Natural killer cell (primary cell): ENCODE results near the gene ANTKMT. TPM values are rescaled to one million over a fixed set of nuclear protein-coding genes. Genes with fewer than 3 reads are reported as not detected.

Experiments
- ATAC-seq, 3 donors: fragments of 150-1000 bp in 2 of 3; fragments of 200-7000 bp in 1 of 3; cut with Tn5 transposase; 1 replicate in 1 of 3; 2 replicates in 2 of 3; pipeline ENCODE4 v1.10.0; 2021; ENCODE audit warnings: mild to moderate bottlenecking in 2 of 3, moderate library complexity in 2 of 3
- DNase-seq, 2 donors: peaks; one replicate each; pipeline versions ENCODE4 v3.0.0 to v3.0.0-alpha.2; 2013 to 2021; ENCODE audit warnings: mixed read lengths in 1 of 2
- H3K27ac ChIP-seq: one replicate; pipeline ENCODE4 v1.5.1; 2013; ENCODE audit warnings: mild to moderate bottlenecking, low read length
- H3K27me3 ChIP-seq: one replicate; pipeline ENCODE4 v1.6.1; 2013; ENCODE audit warnings: low read length; ENCODE audit not compliant: control insufficient read depth, insufficient read depth
- H3K36me3 ChIP-seq: one replicate; pipeline ENCODE4 v1.6.1; 2013; ENCODE audit warnings: low read length; ENCODE audit not compliant: control insufficient read depth, insufficient read depth
- H3K4me1 ChIP-seq: one replicate; pipeline ENCODE4 v1.6.1; 2013; ENCODE audit warnings: low read length; ENCODE audit not compliant: control insufficient read depth, insufficient read depth
- H3K4me3 ChIP-seq: one replicate; pipeline ENCODE4 v1.5.1; 2013; ENCODE audit warnings: low read length
- H3K9me3 ChIP-seq: one replicate; pipeline ENCODE4 v1.6.1; 2013; ENCODE audit warnings: low read length; ENCODE audit not compliant: control insufficient read depth, insufficient read depth
- H3K27ac Mint-ChIP-seq, 2 donors: one replicate each; pipeline ENCODE4 v1.8.0; 2022; ENCODE audit warnings: mild to moderate bottlenecking in 2 of 2, mixed read lengths in 2 of 2, moderate library complexity in 1 of 2
- H3K27me3 Mint-ChIP-seq, 2 donors: one replicate each; pipeline ENCODE4 v1.8.0; 2022; ENCODE audit warnings: low read depth in 2 of 2, mixed read lengths in 2 of 2
- H3K36me3 Mint-ChIP-seq: one replicate; pipeline ENCODE4 v1.8.0; 2022; ENCODE audit warnings: mixed read lengths
- H3K4me1 Mint-ChIP-seq, 2 donors: one replicate each; pipeline ENCODE4 v1.8.0; 2022; ENCODE audit warnings: mixed read lengths in 2 of 2
- H3K4me3 Mint-ChIP-seq: one replicate; pipeline ENCODE4 v1.8.0; 2022; ENCODE audit warnings: mild to moderate bottlenecking, moderate library complexity, mixed read lengths
- H3K9me3 Mint-ChIP-seq, 2 donors: one replicate each; pipeline ENCODE4 v1.8.0; 2022; ENCODE audit warnings: mixed read lengths in 2 of 2
- CTCF ChIP-seq: fragments of 200-600 bp; IDR thresholded peaks from one replicate; pipeline ENCODE4 v1.8.0; 2022; ENCODE audit warnings: antibody characterized with exemption
- WGBS: methylation state at CpG from one replicate; pipeline ENCODE4 v1.1.7; 2013; ENCODE audit warnings: missing lambda C conversion rate; ENCODE audit not compliant: insufficient coverage; 5-methylcytosine and 5-hydroxymethylcytosine counted together
- intact Hi-C: fragments of 100-400 bp; cut with micrococcal nuclease; formaldehyde crosslinking; loops from one replicate; pipeline ENCODE4 v1.14.2; 2022
- total RNA-seq, 4 donors: library from RNA; stranded (reverse); fragments of 120-200 nt in 1 of 4; gene quantifications; one replicate each; pipeline versions ENCODE4 v1.2.3 to v1.2.4, GENCODE V29; 2013 to 2022

Gene ANTKMT
- total RNA-seq, 3 donors from 2014 or later (not counting 1 experiment from before 2014, with no cell fraction given), result 33.7 to 39.0 (median 37.7) TPM

- ATAC-seq (no peak), DNase-seq (no peak)
- no peaks in the 10 kb centered on the region for H3K36me3 ChIP-seq
- no peak for TF ChIP-seq CTCF
- H3K9me3 ChIP-seq, result no peaks in the 10 kb centered on the region
- Mint-ChIP-seq H3K36me3 (no peaks in the 10 kb centered on the region), H3K27ac (no peak overlapping the region), H3K27me3 (peaks cover 18 to 22% of the 10 kb centered on the region in 2 donors), H3K4me3 (no peak overlapping the region), H3K9me3 (no peaks in the 10 kb centered on the region), H3K4me1 (no peaks in the 10 kb centered on the region)
- no peak overlapping the region for H3K27ac ChIP-seq
- intact Hi-C loops, result no loop called here
- H3K4me3 ChIP-seq, result no peak overlapping the region
- 50% methylated on average over 14 of the region's 14 CpGs for WGBS
- peaks cover 6% of the 10 kb centered on the region for H3K4me1 ChIP-seq
- peaks cover 45% of the 10 kb centered on the region for H3K27me3 ChIP-seq
Measured at GRCh38 chr16:707062-707538, 13.8 kb upstream of the ANTKMT start.

GRCh38 chr16:708019-708418, 12.9 kb upstream of the ANTKMT start:
- no peaks in the 10 kb centered on the region for H3K36me3 ChIP-seq
- peaks cover 39% of the 10 kb centered on the region for H3K27me3 ChIP-seq
- Mint-ChIP-seq H3K27ac (no peak overlapping the region), H3K27me3 (peaks cover 9 to 14% of the 10 kb centered on the region in 2 donors), H3K4me1 (no peaks in the 10 kb centered on the region), H3K36me3 (no peaks in the 10 kb centered on the region), H3K9me3 (no peaks in the 10 kb centered on the region), H3K4me3 (no peak overlapping the region)
- WGBS, result 64% methylated on average over 3 of the region's 3 CpGs
- H3K9me3 ChIP-seq, result no peaks in the 10 kb centered on the region
- H3K27ac ChIP-seq, result no peak overlapping the region
- peaks cover 6% of the 10 kb centered on the region for H3K4me1 ChIP-seq
- ATAC-seq, result no peak
- no peak for DNase-seq
- no peak for TF ChIP-seq CTCF
- intact Hi-C loops, result no loop called here
- H3K4me3 ChIP-seq, result no peak overlapping the region

- no peaks in the 10 kb centered on the region for H3K36me3 ChIP-seq
- 91% methylated on average over 3 of the region's 4 CpGs for WGBS
- no peak for DNase-seq
- Mint-ChIP-seq H3K4me3 (no peak overlapping the region), H3K27ac (no peak overlapping the region), H3K27me3 (peaks cover 8 to 12% of the 10 kb centered on the region in 2 donors), H3K36me3 (no peaks in the 10 kb centered on the region), H3K9me3 (no peaks in the 10 kb centered on the region), H3K4me1 (no peaks in the 10 kb centered on the region)
- ATAC-seq, result no peak
- no peak overlapping the region for H3K4me3 ChIP-seq
- H3K27me3 ChIP-seq, result peaks cover 32% of the 10 kb centered on the region
- TF ChIP-seq CTCF, result no peak
- no peaks in the 10 kb centered on the region for H3K9me3 ChIP-seq
- intact Hi-C loops, result no loop called here
- peaks cover 6% of the 10 kb centered on the region for H3K4me1 ChIP-seq
- no peak overlapping the region for H3K27ac ChIP-seq
Measured at GRCh38 chr16:708959-709358, 12.0 kb upstream of the ANTKMT start.
